Smooth muscle cell (in vitro differentiated cells): ENCODE measurements around the gene CRB1. TPM values are rescaled to one million over a fixed set of nuclear protein-coding genes. Genes with fewer than 3 reads are reported as not detected.

Experiments used
- DNase-seq: peaks from one replicate; lab custom pipeline; 2025; ENCODE audit not compliant: unreplicated experiment; lab: John Stamatoyannopoulos, UW
- H2AFZ ChIP-seq: fragments of 200-600 bp; sonication (generic); 2 replicates; pipeline ENCODE4 v1.6.0; 2016; ENCODE audit warnings: antibody characterized with exemption, low read depth, mild to moderate bottlenecking
- H3F3A ChIP-seq: fragments of 200-600 bp; sonication (generic); 2 replicates; pipeline ENCODE4 v1.6.0; 2017; ENCODE audit warnings: antibody characterized with exemption, low read depth
- H3K27ac ChIP-seq: fragments of 200-600 bp; sonication (generic); 2 replicates; pipeline ENCODE4 v1.5.1; 2016; ENCODE audit warnings: low read depth, mild to moderate bottlenecking
- H3K27me3 ChIP-seq: fragments of 200-600 bp; sonication (generic); 2 replicates; pipeline ENCODE4 v1.6.1; 2016; ENCODE audit warnings: low read depth, mild to moderate bottlenecking
- H3K36me3 ChIP-seq: fragments of 200-600 bp; sonication (generic); 2 replicates; pipeline ENCODE4 v1.5.1; 2016; ENCODE audit warnings: low read depth
- H3K4me1 ChIP-seq: fragments of 200-600 bp; sonication (generic); 2 replicates; pipeline ENCODE4 v1.5.1; 2016; ENCODE audit warnings: low read depth
- H3K4me2 ChIP-seq: fragments of 200-600 bp; sonication (generic); 2 replicates; pipeline ENCODE4 v1.6.0; 2016; ENCODE audit warnings: mild to moderate bottlenecking
- H3K4me3 ChIP-seq: fragments of 200-600 bp; sonication (generic); 2 replicates; pipeline ENCODE4 v1.5.1; 2016; ENCODE audit warnings: mild to moderate bottlenecking
- H3K79me2 ChIP-seq: fragments of 200-600 bp; sonication (generic); 2 replicates; pipeline ENCODE4 v1.6.0; 2016; ENCODE audit warnings: low read depth, mild to moderate bottlenecking
- H3K9ac ChIP-seq: fragments of 200-600 bp; sonication (generic); 2 replicates; pipeline ENCODE4 v1.6.0; 2016; ENCODE audit warnings: low read depth
- H3K9me3 ChIP-seq: fragments of 200-600 bp; sonication (generic); replicated peaks from 2 replicates; pipeline ENCODE4 v1.5.1; 2016; ENCODE audit warnings: low read depth
- H4K20me1 ChIP-seq: fragments of 200-600 bp; sonication (generic); 2 replicates; pipeline ENCODE4 v1.6.0; 2016; ENCODE audit warnings: low read depth
- CTCF ChIP-seq: fragments of 200-600 bp; sonication (generic); IDR thresholded peaks from 2 replicates; pipeline ENCODE4 v1.5.1; 2017; ENCODE audit warnings: borderline replicate concordance, mild to moderate bottlenecking, antibody characterized with exemption; ENCODE audit not compliant: insufficient read depth, poor library complexity, severe bottlenecking
- WGBS: methylation state at CpG from one replicate; pipeline ENCODE4 v1.1.7; 2016; ENCODE audit warnings: low lambda C conversion rate; 5-methylcytosine and 5-hydroxymethylcytosine counted together
- polyA plus RNA-seq: library from polyadenylated mRNA; unstranded; fragments of >200 nt; fragmentation: Nextera tagmentation; extraction: Ambion mirVana; gene quantifications from 2 replicates; pipeline ENCODE4 v1.2.1, GENCODE V29; 2016
- total RNA-seq: library from RNA; depleted of rRNA; stranded (reverse); fragments of >200 nt; gene quantifications from 2 replicates; pipeline ENCODE4 v1.2.3, GENCODE V29; 2014

The CRB1 gene
- total and polyA plus RNA-seq, 2 experiments from 2014 or later: under 0.01 TPM; not detected in 1

GRCh38 chr1:197366996-197367395 lies 98.9 kb downstream of the CRB1 start:
- H3K4me2 ChIP-seq: no peak overlapping the region
- no peaks in the 10 kb centered on the region for H4K20me1 ChIP-seq
- no peaks in the 10 kb centered on the region for H3F3A ChIP-seq
- H3K4me1 ChIP-seq: no peaks in the 10 kb centered on the region
- 89% methylated on average over 2 of the region's 2 CpGs for WGBS
- DNase-seq: no peak
- no peaks in the 10 kb centered on the region for H3K36me3 ChIP-seq
- H3K9ac ChIP-seq: no peak overlapping the region
- no peak for TF ChIP-seq CTCF
- no peaks in the 10 kb centered on the region for H3K9me3 ChIP-seq
- H3K27me3 ChIP-seq: no peaks in the 10 kb centered on the region
- no peak overlapping the region for H3K27ac ChIP-seq
- no peaks in the 10 kb centered on the region for H3K79me2 ChIP-seq
- no peak overlapping the region for H3K4me3 ChIP-seq
- no peak overlapping the region for H2AFZ ChIP-seq

- Histone ChIP-seq H3K4me1 (no peaks in the 10 kb centered on the region), H3K79me2 (no peaks in the 10 kb centered on the region), H2AFZ (no peak overlapping the region), H3K27me3 (no peaks in the 10 kb centered on the region), H3K4me3 (no peak overlapping the region), H3K27ac (no peak overlapping the region), H3K4me2 (no peak overlapping the region), H3F3A (no peaks in the 10 kb centered on the region), H3K36me3 (no peaks in the 10 kb centered on the region), H4K20me1 (no peaks in the 10 kb centered on the region), H3K9ac (no peak overlapping the region), H3K9me3 (no peaks in the 10 kb centered on the region)
- 91% methylated on average over 7 of the region's 7 CpGs for WGBS
- TF ChIP-seq CTCF: no peak
- no peak for DNase-seq
Measured at GRCh38 chr1:197367627-197368026, 99.6 kb downstream of the CRB1 start.

GRCh38 chr1:197374428-197374827 lies 106.4 kb downstream of the CRB1 start:
- Histone ChIP-seq H2AFZ (no peak overlapping the region), H3K27me3 (no peaks in the 10 kb centered on the region), H3F3A (no peaks in the 10 kb centered on the region), H3K4me2 (no peak overlapping the region), H3K9me3 (no peaks in the 10 kb centered on the region), H3K9ac (no peak overlapping the region), H3K79me2 (no peaks in the 10 kb centered on the region), H3K4me3 (no peak overlapping the region), H3K36me3 (no peaks in the 10 kb centered on the region), H4K20me1 (no peaks in the 10 kb centered on the region), H3K4me1 (no peaks in the 10 kb centered on the region), H3K27ac (no peak overlapping the region)
- 88% methylated on average over 1 of the region's 1 CpG for WGBS
- no peak for DNase-seq
- TF ChIP-seq CTCF: no peak

- TF ChIP-seq CTCF: no peak
- no peaks in the 10 kb centered on the region for H4K20me1 ChIP-seq
- no peak overlapping the region for H3K27ac ChIP-seq
- H3F3A ChIP-seq: no peaks in the 10 kb centered on the region
- no peak for DNase-seq
- no peak overlapping the region for H3K4me3 ChIP-seq
- 81% methylated on average over 6 of the region's 6 CpGs for WGBS
- peak overlapping the region; percentile 36 for H2AFZ ChIP-seq
- H3K9ac ChIP-seq: no peak overlapping the region
- H3K27me3 ChIP-seq: no peaks in the 10 kb centered on the region
- no peaks in the 10 kb centered on the region for H3K36me3 ChIP-seq
- no peak overlapping the region for H3K4me2 ChIP-seq
- no peaks in the 10 kb centered on the region for H3K79me2 ChIP-seq
- no peaks in the 10 kb centered on the region for H3K9me3 ChIP-seq
- H3K4me1 ChIP-seq: peaks cover 5% of the 10 kb centered on the region
Measured at GRCh38 chr1:197384471-197384870, 116.4 kb downstream of the CRB1 start.
